Measurements from ENCODE around the gene IFT20. TPM values are rescaled to one million over a fixed set of nuclear protein-coding genes. Genes with fewer than 3 reads are reported as not detected.

Gene IFT20
- 34.6 TPM for total RNA-seq

GRCh38 chr17:28335201-28335958 is at the start of gene IFT20, which contains the start of gene TNFAIP1:
Gene IFT20, minus strand, starts transcription at chr17:28335472. Its CDS starts 3,487 bp downstream, at chr17:28331985.
Gene TNFAIP1, plus strand, starts transcription at chr17:28335761. Its CDS starts 3,761 bp downstream, at chr17:28339522.
- DNase-seq: peak; percentile 100

- DNase-seq: no peak
These were observed 49.7 kb upstream of the IFT20 start for GRCh38 chr17:28385037-28385400.

- DNase-seq: no peak
These were observed 49.2 kb upstream of the IFT20 start for GRCh38 chr17:28384281-28385036.

GRCh38 chr17:28381141-28381825 is 46.0 kb upstream of the IFT20 start:
- peak; percentile 26 for DNase-seq

- no peak for DNase-seq
These were observed 44.8 kb upstream of the IFT20 start for GRCh38 chr17:28379814-28380801.

- no peak for DNase-seq
These were observed 37.6 kb upstream of the IFT20 start for GRCh38 chr17:28372945-28373274.

GRCh38 chr17:28372203-28372944 is 37.1 kb upstream of the IFT20 start:
- DNase-seq: peak; percentile 24

GRCh38 chr17:28371245-28372202 is 36.3 kb upstream of the IFT20 start, which contains the start of gene SARM1:
Gene SARM1, plus strand, starts transcription at chr17:28371694. Its CDS starts 339 bp downstream, at chr17:28372033.
- DNase-seq: peak; percentile 91

GRCh38 chr17:28370744-28371103 is 35.5 kb upstream of the IFT20 start:
- no peak for DNase-seq

- no peak for DNase-seq
These were observed 34.9 kb upstream of the IFT20 start, which contains the start of gene VTN for GRCh38 chr17:28370035-28370743. Gene VTN, minus strand, starts transcription at chr17:28370307. Its CDS starts 104 bp downstream, at chr17:28370203.

GRCh38 chr17:28369684-28370034 is 34.4 kb upstream of the IFT20 start:
- DNase-seq: no peak

GRCh38 chr17:28368915-28369683 is 33.8 kb upstream of the IFT20 start:
- DNase-seq: no peak

- DNase-seq: no peak
These were observed 33.1 kb upstream of the IFT20 start for GRCh38 chr17:28368306-28368831.

GRCh38 chr17:28367641-28368305 is 32.5 kb upstream of the IFT20 start:
- DNase-seq: no peak

GRCh38 chr17:28366605-28367004 is 31.3 kb upstream of the IFT20 start:
- DNase-seq: no peak

GRCh38 chr17:28365487-28365886 is 30.2 kb upstream of the IFT20 start:
- no peak for DNase-seq

GRCh38 chr17:28364665-28365363 is 29.5 kb upstream of the IFT20 start, which contains the start of gene SEBOX:
Gene SEBOX, minus strand, starts transcription at chr17:28365199. Its CDS starts 48 bp downstream, at chr17:28365151.
- DNase-seq: no peak
